GM19351 (cell line): ENCODE results near the gene RAX2.
A peak's percentile ranks its signal among the peaks of the same experiment; 100 is the strongest.
"Not testable (repeated sequence)": the region's sequence is repeated elsewhere in the genome, so short reads cannot be mapped to it uniquely, and the experiment has no call there.

Experiments
- ATAC-seq: cut with Tn5 transposase; IDR thresholded peaks from one replicate; pipeline ENCODE4 v1.9.1; 2021; ENCODE audit warnings: mild to moderate bottlenecking, moderate library complexity; ENCODE audit not compliant: unreplicated experiment

RAX2 gene

GRCh38 chr19:3778899-3779723 lies 7.1 kb upstream of the RAX2 start:
- ATAC-seq: no peak

- ATAC-seq: no peak
Measured at GRCh38 chr19:3778104-3778867, 6.3 kb upstream of the RAX2 start.

GRCh38 chr19:3776479-3777040 lies 4.5 kb upstream of the RAX2 start:
- ATAC-seq: no peak

- ATAC-seq: no peak
Measured at GRCh38 chr19:3775831-3776230, 3.8 kb upstream of the RAX2 start.

- no peak for ATAC-seq
Measured at GRCh38 chr19:3775374-3775711, 3.3 kb upstream of the RAX2 start.

- no peak for ATAC-seq
Measured at GRCh38 chr19:3774621-3775373, 2.8 kb upstream of the RAX2 start.

- no peak for ATAC-seq
Measured at GRCh38 chr19:3773814-3774515, 1.9 kb upstream of the RAX2 start.

GRCh38 chr19:3771000-3771905 lies 775 bp downstream of the RAX2 start:
- no peak for ATAC-seq

- ATAC-seq: no peak
Measured at GRCh38 chr19:3770136-3770999, 1.7 kb downstream of the RAX2 start.

GRCh38 chr19:3769494-3769893 lies 2.5 kb downstream of the RAX2 start:
- no peak for ATAC-seq

- no peak for ATAC-seq
Measured at GRCh38 chr19:3768748-3769099, 3.3 kb downstream of the RAX2 start.

- ATAC-seq: no peak
Measured at GRCh38 chr19:3768015-3768747, 3.8 kb downstream of the RAX2 start.

- ATAC-seq: no peak
Measured at GRCh38 chr19:3767050-3767449, 5.0 kb downstream of the RAX2 start.

- ATAC-seq: no peak
Measured at GRCh38 chr19:3766520-3766919, 5.5 kb downstream of the RAX2 start.

- not testable (repeated sequence) for ATAC-seq
Measured at GRCh38 chr19:3765757-3766156, 6.3 kb downstream of the RAX2 start.

- no peak for ATAC-seq
Measured at GRCh38 chr19:3765121-3765520, 6.9 kb downstream of the RAX2 start.

- ATAC-seq: peak; percentile 70
Measured at GRCh38 chr19:3762501-3763459, 9.2 kb downstream of the RAX2 start, which contains the start of gene MRPL54. Gene MRPL54, plus strand, starts transcription at chr19:3762682. Its CDS starts 19 bp downstream, at chr19:3762701.
